ENCODE data around the gene TAF8.
A peak's percentile ranks its signal among the peaks of the same experiment; 100 is the strongest.

Gene TAF8

DNA sequence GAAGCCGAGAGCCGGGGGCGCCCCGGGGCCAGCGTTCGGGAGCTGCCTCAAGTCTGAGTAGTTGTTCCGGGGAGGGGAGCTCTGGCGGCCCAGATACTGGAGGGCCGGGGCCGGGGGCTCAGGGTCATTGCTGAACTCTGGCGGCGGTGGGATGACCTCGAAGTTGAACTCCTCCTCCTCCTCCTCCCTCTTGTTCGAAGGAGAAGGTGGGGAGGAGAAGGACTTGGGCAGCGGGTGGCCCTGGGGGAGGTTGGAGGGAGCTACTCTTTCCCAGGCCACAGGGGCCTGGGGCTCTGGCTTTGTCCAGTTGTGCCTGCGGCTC is 54.4 kb downstream of the TAF8 start:
- Histone ChIP-seq H3K4me1 (ENCODE audit: insufficient read depth, low read length) (peaks cover 10% of the 10 kb centered on the region), H3K27me3 (ENCODE audit: control insufficient read depth in 1 of 2, insufficient read depth in 2 of 2, low read length in 2 of 2) (peaks cover 0 to 14% of the 10 kb centered on the region in 2 donors), H3K9ac (ENCODE audit: low read length) (no peak overlapping the region), H3K9me3 (ENCODE audit: low read length) (no peaks in the 10 kb centered on the region), H3K4me3 (ENCODE audit: low read depth in 1 of 2, low read length in 2 of 2) (peak overlapping the region in 1 of 2 donors; percentile 41), H3K36me3 (ENCODE audit: insufficient read depth, low read length) (no peaks in the 10 kb centered on the region), H3K27ac (ENCODE audit: low read depth, low read length) (no peak overlapping the region)

DNA sequence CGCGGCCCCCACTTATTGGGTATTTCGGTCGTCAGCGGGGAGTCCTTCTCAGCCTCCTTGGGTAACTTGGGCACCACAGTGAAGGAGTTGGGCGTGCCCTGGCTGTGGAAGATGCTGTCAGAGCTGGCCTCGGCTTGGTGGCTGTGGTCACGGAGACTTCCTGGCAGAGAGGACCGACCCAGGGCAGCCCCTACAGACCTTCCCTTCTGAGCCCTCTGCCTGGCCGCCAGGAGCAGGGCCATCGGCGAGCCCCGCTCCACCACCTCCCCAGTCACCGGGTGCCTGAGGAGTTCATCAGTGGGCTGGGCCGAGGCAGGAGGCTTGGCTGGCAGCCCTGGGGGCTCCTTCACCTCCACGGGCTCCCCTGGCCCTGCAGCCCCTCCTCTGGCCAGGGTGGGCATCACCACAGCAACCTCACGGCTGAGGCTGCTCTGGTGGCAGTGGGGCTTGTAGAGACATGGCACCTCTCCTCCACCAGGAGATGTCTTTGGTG is 54.9 kb downstream of the TAF8 start:
- Histone ChIP-seq H3K36me3 (ENCODE audit: insufficient read depth, low read length) (no peaks in the 10 kb centered on the region), H3K4me3 (ENCODE audit: low read depth in 1 of 2, low read length in 2 of 2) (no peak overlapping the region), H3K9ac (ENCODE audit: low read length) (no peak overlapping the region), H3K4me1 (ENCODE audit: insufficient read depth, low read length) (peaks cover 10% of the 10 kb centered on the region), H3K27ac (ENCODE audit: low read depth, low read length) (no peak overlapping the region), H3K9me3 (ENCODE audit: low read length) (no peaks in the 10 kb centered on the region), H3K27me3 (ENCODE audit: control insufficient read depth in 1 of 2, insufficient read depth in 2 of 2, low read length in 2 of 2) (peaks cover 0 to 14% of the 10 kb centered on the region in 2 donors)

DNA sequence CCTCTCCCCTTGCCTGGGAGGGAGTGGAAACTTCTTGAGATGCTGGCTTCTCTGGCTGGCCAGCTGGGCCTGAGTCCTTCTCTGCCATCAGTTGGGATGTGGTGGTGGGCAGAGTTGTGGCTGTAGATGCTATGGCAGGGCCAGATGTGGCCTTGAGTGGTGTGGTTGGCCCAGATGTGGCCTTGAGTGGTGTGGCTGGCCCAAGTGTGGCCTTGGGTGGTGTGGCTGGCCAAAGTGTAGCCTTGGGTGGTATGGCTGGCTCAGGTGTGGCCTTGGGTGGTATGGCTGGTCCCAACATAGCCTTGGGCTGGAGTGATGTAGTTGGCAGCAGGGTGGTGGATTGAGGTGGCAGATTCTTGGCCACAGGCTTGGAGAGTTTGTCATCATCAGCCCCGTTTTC is 55.4 kb downstream of the TAF8 start:
- Histone ChIP-seq H3K4me1 (ENCODE audit: insufficient read depth, low read length) (peaks cover 10% of the 10 kb centered on the region), H3K36me3 (ENCODE audit: insufficient read depth, low read length) (no peaks in the 10 kb centered on the region), H3K27ac (ENCODE audit: low read depth, low read length) (no peak overlapping the region), H3K27me3 (ENCODE audit: control insufficient read depth in 1 of 2, insufficient read depth in 2 of 2, low read length in 2 of 2) (peaks cover 0 to 14% of the 10 kb centered on the region in 2 donors), H3K4me3 (ENCODE audit: low read depth in 1 of 2, low read length in 2 of 2) (no peak overlapping the region), H3K9ac (ENCODE audit: low read length) (no peak overlapping the region), H3K9me3 (ENCODE audit: low read length) (no peaks in the 10 kb centered on the region)

DNA sequence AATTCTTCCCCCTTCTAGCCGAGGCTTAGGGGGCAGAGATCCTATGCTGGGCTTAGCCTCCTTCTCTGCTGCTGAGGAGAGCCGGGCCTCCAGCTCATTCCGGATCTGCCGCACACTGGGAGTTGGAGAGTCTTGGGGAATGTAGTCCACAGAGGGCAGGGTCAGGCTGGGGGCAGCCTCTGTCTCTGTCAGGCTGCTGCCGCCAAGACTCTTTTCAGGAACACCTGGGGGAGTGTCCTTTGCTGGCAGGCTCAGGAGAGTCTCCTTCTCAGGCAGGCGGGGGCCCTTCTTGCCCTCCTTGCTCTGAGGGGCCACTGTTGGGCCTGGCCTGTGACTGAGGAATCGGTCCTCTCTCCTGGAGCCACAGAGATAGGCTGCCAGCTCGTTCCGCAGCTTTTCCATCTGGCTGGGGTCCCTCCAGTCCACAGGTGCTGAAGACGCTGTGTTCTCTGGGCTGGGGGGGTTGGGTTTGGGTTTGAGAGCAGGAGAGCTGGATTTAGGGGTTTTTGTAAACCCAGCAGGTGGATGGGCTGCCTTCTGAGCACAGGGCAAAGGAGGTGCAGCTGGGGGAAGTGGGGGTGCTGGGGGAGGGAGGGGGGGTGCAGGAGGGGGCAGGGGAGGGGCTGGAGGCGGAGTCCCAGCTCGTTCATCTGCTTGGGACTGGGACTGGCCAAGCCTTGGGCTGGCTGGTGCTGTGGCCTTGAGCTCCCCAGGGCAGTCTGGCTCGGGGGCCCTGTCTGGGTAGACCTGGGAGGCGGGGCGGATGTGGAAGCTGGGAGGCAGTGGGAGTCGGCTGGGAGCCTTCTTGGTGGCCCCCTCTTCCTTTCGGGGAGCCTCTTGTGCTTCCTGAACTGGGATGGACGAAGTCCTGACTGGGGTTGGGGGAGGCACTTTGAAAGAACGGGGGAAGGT is 56.0 kb downstream of the TAF8 start:
- Histone ChIP-seq H3K4me1 (ENCODE audit: insufficient read depth, low read length) (peaks cover 6% of the 10 kb centered on the region), H3K27me3 (ENCODE audit: control insufficient read depth in 1 of 2, insufficient read depth in 2 of 2, low read length in 2 of 2) (peaks cover 0 to 14% of the 10 kb centered on the region in 2 donors), H3K9me3 (ENCODE audit: low read length) (no peaks in the 10 kb centered on the region), H3K9ac (ENCODE audit: low read length) (no peak overlapping the region), H3K4me3 (ENCODE audit: low read depth in 1 of 2, low read length in 2 of 2) (no peak overlapping the region), H3K36me3 (ENCODE audit: insufficient read depth, low read length) (no peaks in the 10 kb centered on the region), H3K27ac (ENCODE audit: low read depth, low read length) (no peak overlapping the region)

DNA sequence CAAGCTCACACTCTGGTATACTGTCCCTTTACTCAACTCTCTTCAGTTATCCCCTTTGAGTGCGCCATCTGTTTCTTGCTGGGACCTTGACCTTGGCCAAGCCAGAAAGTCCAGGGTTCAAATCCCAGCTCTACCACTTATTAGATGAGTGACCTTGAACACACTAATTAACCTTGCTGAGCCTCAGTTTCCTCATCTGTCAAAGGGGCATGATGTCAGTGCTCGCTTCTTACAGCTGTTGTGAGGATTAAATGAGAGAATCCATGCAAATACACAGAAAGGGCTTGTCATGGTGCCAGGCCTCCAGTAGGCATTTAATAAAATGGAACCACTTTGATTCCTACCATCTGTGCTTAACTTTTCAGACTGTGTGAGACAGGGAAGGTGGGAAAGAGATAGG is 57.7 kb downstream of the TAF8 start:
- H3K36me3 ChIP-seq (ENCODE audit: insufficient read depth, low read length), result no peaks in the 10 kb centered on the region
- no peaks in the 10 kb centered on the region for H3K9me3 ChIP-seq (ENCODE audit: low read length)
- no peak overlapping the region for H3K9ac ChIP-seq (ENCODE audit: low read length)

DNA sequence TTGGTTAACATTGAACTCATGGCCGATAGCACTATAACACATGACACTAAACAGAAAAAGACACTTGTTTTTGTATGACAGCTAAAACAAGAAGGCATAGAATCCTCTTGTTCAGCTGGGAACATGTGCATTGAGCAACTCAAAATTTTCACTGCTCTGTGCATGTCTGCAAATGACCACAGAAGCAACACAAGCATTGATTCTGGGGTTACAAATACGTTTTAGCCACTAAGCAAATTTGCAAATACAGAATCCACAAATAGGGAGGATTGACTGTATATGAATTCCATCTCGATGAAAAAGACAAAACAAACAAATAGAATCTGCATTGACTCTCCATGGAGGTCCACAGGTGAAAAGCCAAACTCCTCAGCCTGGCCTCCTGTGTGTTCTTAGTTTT is 60.4 kb downstream of the TAF8 start:
- H3K4me3 ChIP-seq (ENCODE audit: low read depth in 1 of 2, low read length in 2 of 2), result no peak overlapping the region
- H3K4me1 ChIP-seq (ENCODE audit: insufficient read depth, low read length), result no peaks in the 10 kb centered on the region
- no peaks in the 10 kb centered on the region for H3K27me3 ChIP-seq (ENCODE audit: control insufficient read depth in 1 of 2, insufficient read depth in 2 of 2, low read length in 2 of 2)
- no peak overlapping the region for H3K27ac ChIP-seq (ENCODE audit: low read depth, low read length)
- no peak overlapping the region for H3K9ac ChIP-seq (ENCODE audit: low read length)
- no peaks in the 10 kb centered on the region for H3K9me3 ChIP-seq (ENCODE audit: low read length)
- H3K36me3 ChIP-seq (ENCODE audit: insufficient read depth, low read length), result no peaks in the 10 kb centered on the region

More for the DNA sequence above, 57.7 kb downstream of the TAF8 start:
- Histone ChIP-seq H3K4me1 (ENCODE audit: insufficient read depth, low read length) (no peaks in the 10 kb centered on the region), H3K4me3 (ENCODE audit: low read depth in 1 of 2, low read length in 2 of 2) (no peak overlapping the region), H3K27me3 (ENCODE audit: control insufficient read depth in 1 of 2, insufficient read depth in 2 of 2, low read length in 2 of 2) (peaks cover 0 to 14% of the 10 kb centered on the region in 2 donors), H3K27ac (ENCODE audit: low read depth, low read length) (no peak overlapping the region)

DNA sequence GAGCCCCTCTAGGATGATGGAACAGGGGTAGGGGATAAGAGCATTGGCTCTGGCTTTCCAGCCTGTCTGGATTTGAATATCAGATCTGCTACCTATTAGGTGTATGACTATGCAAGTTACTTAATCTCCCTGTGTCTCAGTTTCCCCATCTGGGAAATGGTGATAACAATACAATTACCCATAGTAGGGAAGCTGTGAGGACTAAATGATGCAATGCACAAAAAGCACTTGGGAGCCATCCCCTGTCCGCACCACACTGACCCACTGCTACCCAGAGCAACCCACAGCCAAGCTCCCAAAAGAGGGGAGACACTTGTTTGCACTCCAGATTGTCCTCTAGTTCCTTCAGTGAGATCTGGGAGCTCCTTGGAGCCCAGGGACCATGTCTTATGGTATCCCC is 62.0 kb downstream of the TAF8 start:
- Histone ChIP-seq H3K27ac (ENCODE audit: low read depth, low read length) (no peak overlapping the region), H3K4me1 (ENCODE audit: insufficient read depth, low read length) (no peaks in the 10 kb centered on the region), H3K36me3 (ENCODE audit: insufficient read depth, low read length) (no peaks in the 10 kb centered on the region), H3K4me3 (ENCODE audit: low read depth in 1 of 2, low read length in 2 of 2) (no peak overlapping the region), H3K9ac (ENCODE audit: low read length) (no peak overlapping the region), H3K9me3 (ENCODE audit: low read length) (no peaks in the 10 kb centered on the region), H3K27me3 (ENCODE audit: control insufficient read depth in 1 of 2, insufficient read depth in 2 of 2, low read length in 2 of 2) (no peaks in the 10 kb centered on the region)

DNA sequence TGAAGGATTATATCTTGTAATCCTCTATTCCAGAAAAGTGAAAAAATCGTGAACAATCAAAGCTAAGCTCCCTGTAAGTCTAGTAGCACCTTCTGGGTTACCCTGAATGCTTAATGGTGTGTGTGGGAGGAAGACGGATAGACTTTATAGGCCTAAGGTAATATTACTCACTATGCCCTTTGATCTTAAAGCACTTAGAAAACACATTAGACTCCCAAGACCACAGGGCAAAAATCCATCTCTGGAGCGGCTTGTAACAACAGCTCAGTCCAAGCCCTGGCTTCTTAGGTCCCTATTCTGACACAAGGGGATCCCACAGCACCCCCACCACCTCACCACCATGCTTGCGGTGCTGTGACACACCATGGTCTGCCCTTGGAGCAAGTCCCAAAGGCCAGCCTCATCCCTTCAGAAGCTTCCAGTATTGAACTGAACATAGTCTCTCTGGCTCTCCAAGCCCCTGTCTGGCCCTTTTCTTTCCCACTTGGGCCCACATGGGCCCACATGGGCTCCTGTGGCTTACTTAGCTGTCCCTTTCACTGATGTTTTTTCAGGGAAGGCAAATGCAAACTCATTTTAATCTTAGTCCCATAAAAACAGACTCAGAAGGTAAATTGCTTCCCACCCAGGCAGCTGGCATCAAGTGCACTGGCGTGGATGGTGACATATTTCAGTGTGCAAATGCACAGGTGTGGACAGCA is 63.8 kb downstream of the TAF8 start:
- H3K9ac ChIP-seq (ENCODE audit: low read length), result no peak overlapping the region
- no peaks in the 10 kb centered on the region for H3K36me3 ChIP-seq (ENCODE audit: insufficient read depth, low read length)
- no peak overlapping the region for H3K27ac ChIP-seq (ENCODE audit: low read depth, low read length)
- no peaks in the 10 kb centered on the region for H3K27me3 ChIP-seq (ENCODE audit: control insufficient read depth in 1 of 2, insufficient read depth in 2 of 2, low read length in 2 of 2)
- no peak overlapping the region for H3K4me3 ChIP-seq (ENCODE audit: low read depth in 1 of 2, low read length in 2 of 2)
- H3K9me3 ChIP-seq (ENCODE audit: low read length), result no peaks in the 10 kb centered on the region
- H3K4me1 ChIP-seq (ENCODE audit: insufficient read depth, low read length), result peaks cover 9% of the 10 kb centered on the region

DNA sequence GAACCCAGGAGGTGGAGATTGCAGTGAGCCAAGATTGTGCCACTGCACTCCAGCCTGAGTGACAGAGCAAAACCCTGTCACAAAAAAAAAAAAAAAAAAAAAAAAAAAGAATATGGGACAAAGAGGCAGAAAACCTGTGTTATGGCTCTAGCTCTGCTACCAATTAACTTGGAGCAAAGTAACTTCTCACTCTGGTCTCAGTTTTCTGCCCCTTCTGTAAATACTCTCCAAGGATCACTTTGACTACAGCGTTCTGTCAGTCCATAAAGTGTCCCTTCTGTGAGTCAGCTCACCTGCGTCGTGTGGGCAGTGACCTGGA is 67.5 kb downstream of the TAF8 start:
- H3K27me3 ChIP-seq (ENCODE audit: control insufficient read depth in 1 of 2, insufficient read depth in 2 of 2, low read length in 2 of 2), result no peaks in the 10 kb centered on the region
- no peak overlapping the region for H3K4me3 ChIP-seq (ENCODE audit: low read depth in 1 of 2, low read length in 2 of 2)
- no peak overlapping the region for H3K27ac ChIP-seq (ENCODE audit: low read depth, low read length)
- no peak overlapping the region for H3K9ac ChIP-seq (ENCODE audit: low read length)
- peaks cover 9% of the 10 kb centered on the region for H3K4me1 ChIP-seq (ENCODE audit: insufficient read depth, low read length)
- no peaks in the 10 kb centered on the region for H3K36me3 ChIP-seq (ENCODE audit: insufficient read depth, low read length)
- no peaks in the 10 kb centered on the region for H3K9me3 ChIP-seq (ENCODE audit: low read length)

DNA sequence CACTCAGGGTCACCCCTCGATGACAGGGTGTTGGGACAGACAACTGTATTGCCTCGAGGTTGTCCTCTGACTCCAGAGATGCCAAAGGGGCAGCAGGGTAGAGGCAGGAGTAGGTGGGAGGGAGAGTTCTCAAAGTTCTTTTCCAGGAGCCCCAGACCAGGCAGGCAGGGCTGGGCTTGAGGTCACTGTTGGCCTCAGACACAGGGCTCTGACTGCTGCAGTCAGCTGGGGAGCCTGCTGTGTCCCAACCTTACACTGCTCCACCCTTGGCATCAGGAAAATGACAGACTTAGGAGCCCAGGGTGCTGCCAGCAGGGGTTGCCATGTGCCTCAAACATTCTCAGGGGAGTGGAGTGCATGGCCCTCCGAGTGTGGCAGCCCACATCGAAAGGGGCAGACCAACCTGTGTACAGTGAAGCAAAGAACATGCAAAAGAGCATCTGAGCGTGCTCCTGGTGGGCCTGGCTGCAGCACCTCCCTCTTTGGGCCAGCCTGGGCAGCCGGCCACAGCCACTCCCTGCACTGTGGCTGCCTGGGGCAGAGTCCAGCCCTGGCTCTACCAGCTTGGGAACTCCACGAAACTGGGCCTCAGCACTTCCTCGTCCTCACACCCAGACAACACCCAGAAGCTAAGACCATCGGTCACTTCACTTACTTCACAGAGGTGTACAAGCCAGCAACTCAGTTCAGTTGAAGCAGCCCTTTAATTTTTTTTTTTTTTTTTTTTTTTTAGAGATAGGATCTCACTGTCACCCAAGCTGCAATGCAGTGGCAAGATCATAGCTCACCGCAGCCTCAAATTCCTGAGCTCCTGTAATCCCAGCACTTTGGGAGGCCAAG is 68.1 kb downstream of the TAF8 start:
- Histone ChIP-seq H3K27me3 (ENCODE audit: control insufficient read depth in 1 of 2, insufficient read depth in 2 of 2, low read length in 2 of 2) (no peaks in the 10 kb centered on the region), H3K9ac (ENCODE audit: low read length) (no peak overlapping the region), H3K4me1 (ENCODE audit: insufficient read depth, low read length) (peaks cover 9% of the 10 kb centered on the region), H3K27ac (ENCODE audit: low read depth, low read length) (no peak overlapping the region), H3K9me3 (ENCODE audit: low read length) (no peaks in the 10 kb centered on the region), H3K36me3 (ENCODE audit: insufficient read depth, low read length) (no peaks in the 10 kb centered on the region), H3K4me3 (ENCODE audit: low read depth in 1 of 2, low read length in 2 of 2) (no peak overlapping the region)

Measured in muscle layer of colon (tissue), 2 donors.